Fibroblast of villous mesenchyme (primary cell): Measurements from ENCODE around the gene FKRP. TPM values are rescaled to one million over a fixed set of nuclear protein-coding genes. Genes with fewer than 3 reads are reported as not detected.
"Not testable (repeated sequence)": the region's sequence is repeated elsewhere in the genome, so short reads cannot be mapped to it uniquely, and the experiment has no call there.

Experiments used
- DNase-seq: peaks from one replicate; pipeline ENCODE4 v3.0.0-alpha.2; 2010; ENCODE audit warnings: low read depth
- H3K4me3 ChIP-seq: 2 replicates; pipeline ENCODE4 v1.5.1; 2011; ENCODE audit warnings: low read depth, mild to moderate bottlenecking, low read length
- CTCF ChIP-seq: IDR thresholded peaks from 2 replicates; pipeline ENCODE4 v1.5.1; 2012; ENCODE audit warnings: low read depth, mild to moderate bottlenecking, low read length; ENCODE audit not compliant: insufficient read depth
- total RNA-seq: library from RNA; depleted of rRNA; stranded (reverse); fragments of >200 nt; gene quantifications from 2 replicates; pipeline ENCODE4 v1.2.3, GENCODE V29; 2012

FKRP gene
- total RNA-seq, 1 donor, result 18.1 TPM

- TF ChIP-seq CTCF, result no peak
- H3K4me3 ChIP-seq, result no peak overlapping the region
- DNase-seq, result no peak
Observed at GRCh38 chr19:46710687-46711086, 35.2 kb upstream of the FKRP start.

- DNase-seq, result not testable (repeated sequence)
Observed at GRCh38 chr19:46712768-46713338, 33.0 kb upstream of the FKRP start.

GRCh38 chr19:46713781-46714443, 31.9 kb upstream of the FKRP start:
- DNase-seq, result peak; percentile 60
- TF ChIP-seq CTCF, result no peak

More at GRCh38 chr19:46712768-46713338, 33.0 kb upstream of the FKRP start:
- H3K4me3 ChIP-seq, result not testable (repeated sequence)

GRCh38 chr19:46714444-46715106, 31.3 kb upstream of the FKRP start:
- DNase-seq, result peak; percentile 50
- H3K4me3 ChIP-seq, result peak overlapping the region; percentile 89
- TF ChIP-seq CTCF, result no peak

More at GRCh38 chr19:46713781-46714443, 31.9 kb upstream of the FKRP start:
- peak overlapping the region; percentile 89 for H3K4me3 ChIP-seq

GRCh38 chr19:46715620-46715974, 30.3 kb upstream of the FKRP start:
- no peak for DNase-seq
- peak overlapping the region; percentile 89 for H3K4me3 ChIP-seq
- TF ChIP-seq CTCF, result no peak

GRCh38 chr19:46715975-46716671, 29.7 kb upstream of the FKRP start:
- TF ChIP-seq CTCF, result peak; percentile 5
- H3K4me3 ChIP-seq, result peak overlapping the region; percentile 89
- no peak for DNase-seq

- DNase-seq, result no peak
- TF ChIP-seq CTCF, result no peak
- H3K4me3 ChIP-seq, result peak overlapping the region; percentile 89
Observed at GRCh38 chr19:46716672-46717033, 29.2 kb upstream of the FKRP start.
